Loucy (cell line): Measurements from ENCODE around the gene KIF17.

Experiments used
- H2AFZ ChIP-seq: fragments of 200-600 bp; sonication (generic); 2 replicates; pipeline ENCODE4 v1.6.0; 2016; ENCODE audit warnings: antibody characterized with exemption, mild to moderate bottlenecking, low read length, moderate library complexity
- H3F3A ChIP-seq: fragments of 200-600 bp; 2 replicates; pipeline ENCODE4 v1.6.0; 2016; ENCODE audit warnings: antibody characterized with exemption, low read depth, mild to moderate bottlenecking
- H3K27me3 ChIP-seq: fragments of 200-600 bp; sonication (generic); 2 replicates; pipeline ENCODE4 v1.6.1; 2014; ENCODE audit warnings: low read length, mild to moderate bottlenecking; ENCODE audit not compliant: insufficient read depth, poor library complexity, severe bottlenecking
- H3K36me3 ChIP-seq: fragments of 200-600 bp; sonication (generic); 2 replicates; pipeline ENCODE4 v1.6.1; 2016; ENCODE audit warnings: low read length; ENCODE audit not compliant: insufficient read depth
- H3K4me1 ChIP-seq: fragments of 200-600 bp; sonication (generic); 2 replicates; pipeline ENCODE4 v1.5.1; 2014; ENCODE audit warnings: low read length, mild to moderate bottlenecking; ENCODE audit not compliant: insufficient read depth, poor library complexity, severe bottlenecking
- H3K4me2 ChIP-seq: fragments of 200-600 bp; sonication (generic); 2 replicates; pipeline ENCODE4 v1.6.0; 2014; ENCODE audit warnings: antibody characterized with exemption, low read length, low read depth, mild to moderate bottlenecking; ENCODE audit not compliant: poor library complexity, severe bottlenecking
- H3K4me3 ChIP-seq: fragments of 200-600 bp; sonication (generic); 2 replicates; pipeline ENCODE4 v1.5.1; 2014; ENCODE audit warnings: low read length, mild to moderate bottlenecking, mixed read lengths; ENCODE audit not compliant: poor library complexity, severe bottlenecking
- H3K79me2 ChIP-seq: fragments of 200-600 bp; sonication (generic); 2 replicates; pipeline ENCODE4 v1.6.1; 2014; ENCODE audit warnings: low read length; ENCODE audit not compliant: insufficient read depth
- H3K9ac ChIP-seq: fragments of 200-600 bp; sonication (generic); 2 replicates; pipeline ENCODE4 v1.6.0; 2014; ENCODE audit warnings: mild to moderate bottlenecking, low read depth, low read length, moderate library complexity; ENCODE audit not compliant: poor library complexity, severe bottlenecking
- H3K9me2 ChIP-seq: fragments of 200-600 bp; sonication (generic); replicated peaks from 2 replicates; pipeline ENCODE4 v1.6.1; 2016; ENCODE audit warnings: low read depth, low read length, mixed read lengths
- H3K9me3 ChIP-seq: fragments of 200-600 bp; sonication (generic); 2 replicates; pipeline ENCODE4 v1.6.1; 2014; ENCODE audit warnings: mild to moderate bottlenecking, antibody characterized with exemption, low read length, low read depth; ENCODE audit not compliant: insufficient read depth
- H4K20me1 ChIP-seq: fragments of 200-600 bp; sonication (generic); 2 replicates; pipeline ENCODE4 v1.6.0; 2014; ENCODE audit warnings: antibody characterized with exemption, low read length, mild to moderate bottlenecking; ENCODE audit not compliant: insufficient read depth, poor library complexity, severe bottlenecking
- EZH2phosphoT487 ChIP-seq: fragments of 200-600 bp; IDR thresholded peaks from 2 replicates; pipeline ENCODE4 v1.6.1; 2018; ENCODE audit warnings: antibody characterized with exemption, mild to moderate bottlenecking, moderate library complexity, borderline replicate concordance
- TF ChIP-seq, protein P1 (sequence below): fragments of 200-600 bp; sonication (generic); conservative IDR thresholded peaks from 2 replicates; pipeline ENCODE4 v1.5.1; 2014; ENCODE audit warnings: mild to moderate bottlenecking, antibody characterized with exemption, low read length

Gene KIF17

DNA sequence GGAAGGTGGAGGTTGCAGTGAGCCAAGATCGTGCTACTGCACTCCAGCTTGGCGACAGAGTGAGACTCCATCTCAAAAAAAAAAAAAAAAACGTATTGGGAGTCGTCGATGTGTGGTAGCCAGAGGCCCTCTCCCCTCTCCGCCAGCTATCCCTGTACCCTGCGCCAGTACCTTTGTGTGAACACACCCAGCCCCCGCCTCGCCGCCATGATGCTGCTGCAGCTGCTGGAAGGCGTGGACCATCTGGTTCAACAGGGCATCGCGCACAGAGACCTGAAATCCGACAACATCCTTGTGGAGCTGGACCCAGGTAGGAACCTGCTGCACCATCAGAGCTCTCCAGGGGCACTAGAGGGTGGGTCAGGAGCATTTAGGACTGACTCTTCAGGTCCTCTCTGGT, 72.4 kb downstream of the KIF17 start:
- H3K4me1 ChIP-seq: no peaks in the 10 kb centered on the region
- H3K9me2 ChIP-seq: no peaks in the 10 kb centered on the region
- no peak for TF ChIP-seq EZH2phosphoT487
- TF ChIP-seq, protein P1, sequence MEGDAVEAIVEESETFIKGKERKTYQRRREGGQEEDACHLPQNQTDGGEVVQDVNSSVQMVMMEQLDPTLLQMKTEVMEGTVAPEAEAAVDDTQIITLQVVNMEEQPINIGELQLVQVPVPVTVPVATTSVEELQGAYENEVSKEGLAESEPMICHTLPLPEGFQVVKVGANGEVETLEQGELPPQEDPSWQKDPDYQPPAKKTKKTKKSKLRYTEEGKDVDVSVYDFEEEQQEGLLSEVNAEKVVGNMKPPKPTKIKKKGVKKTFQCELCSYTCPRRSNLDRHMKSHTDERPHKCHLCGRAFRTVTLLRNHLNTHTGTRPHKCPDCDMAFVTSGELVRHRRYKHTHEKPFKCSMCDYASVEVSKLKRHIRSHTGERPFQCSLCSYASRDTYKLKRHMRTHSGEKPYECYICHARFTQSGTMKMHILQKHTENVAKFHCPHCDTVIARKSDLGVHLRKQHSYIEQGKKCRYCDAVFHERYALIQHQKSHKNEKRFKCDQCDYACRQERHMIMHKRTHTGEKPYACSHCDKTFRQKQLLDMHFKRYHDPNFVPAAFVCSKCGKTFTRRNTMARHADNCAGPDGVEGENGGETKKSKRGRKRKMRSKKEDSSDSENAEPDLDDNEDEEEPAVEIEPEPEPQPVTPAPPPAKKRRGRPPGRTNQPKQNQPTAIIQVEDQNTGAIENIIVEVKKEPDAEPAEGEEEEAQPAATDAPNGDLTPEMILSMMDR: no peak
- no peaks in the 10 kb centered on the region for H3K27me3 ChIP-seq
- no peak overlapping the region for H3K9ac ChIP-seq
- H3K4me3 ChIP-seq: no peak overlapping the region
- no peaks in the 10 kb centered on the region for H4K20me1 ChIP-seq
- no peak overlapping the region for H3K4me2 ChIP-seq
- H3F3A ChIP-seq: no peaks in the 10 kb centered on the region
- H3K79me2 ChIP-seq: no peaks in the 10 kb centered on the region
- H2AFZ ChIP-seq: no peak overlapping the region
- H3K36me3 ChIP-seq: peaks cover 25% of the 10 kb centered on the region; the same call in 1 of the 2 replicates
- no peaks in the 10 kb centered on the region for H3K9me3 ChIP-seq

- Histone ChIP-seq H3K9me3 (no peaks in the 10 kb centered on the region), H3K4me1 (no peaks in the 10 kb centered on the region), H3K4me3 (no peak overlapping the region), H3K9ac (no peak overlapping the region), H3F3A (no peaks in the 10 kb centered on the region), H3K79me2 (no peaks in the 10 kb centered on the region), H3K4me2 (no peak overlapping the region), H3K27me3 (no peaks in the 10 kb centered on the region), H4K20me1 (no peaks in the 10 kb centered on the region), H3K9me2 (no peaks in the 10 kb centered on the region), H3K36me3 (peaks cover 16% of the 10 kb centered on the region; the same call in 1 of the 2 replicates), H2AFZ (no peak overlapping the region)
- TF ChIP-seq, protein P1: no peak
- no peak for TF ChIP-seq EZH2phosphoT487
Measured at GRCh38 chr1:20644416-20644815, 73.4 kb downstream of the KIF17 start.

- no peak overlapping the region for H2AFZ ChIP-seq
- peaks cover 2% of the 10 kb centered on the region; the same call in 1 of the 2 replicates for H3K36me3 ChIP-seq
- no peaks in the 10 kb centered on the region for H3K9me3 ChIP-seq
- H3K9ac ChIP-seq: no peak overlapping the region
- no peaks in the 10 kb centered on the region for H3K27me3 ChIP-seq
- no peaks in the 10 kb centered on the region for H3K4me1 ChIP-seq
- H3K4me2 ChIP-seq: no peak overlapping the region
- no peaks in the 10 kb centered on the region for H4K20me1 ChIP-seq
- H3K9me2 ChIP-seq: no peaks in the 10 kb centered on the region
- no peaks in the 10 kb centered on the region for H3K79me2 ChIP-seq
- no peaks in the 10 kb centered on the region for H3F3A ChIP-seq
- H3K4me3 ChIP-seq: no peak overlapping the region
- TF ChIP-seq, protein P1: no peak
Measured at GRCh38 chr1:20643080-20643479, 74.7 kb downstream of the KIF17 start.
